Measurements from ENCODE around the gene VAV3. TPM values are rescaled to one million over a fixed set of nuclear protein-coding genes. Genes with fewer than 3 reads are reported as not detected.

The VAV3 gene
- total and polyA plus RNA-seq, 2 of the 8 experiments (the other 6 are each of a cell fraction or from before 2014, with no cell fraction given) = 2.9 to 7.9 TPM

DNA sequence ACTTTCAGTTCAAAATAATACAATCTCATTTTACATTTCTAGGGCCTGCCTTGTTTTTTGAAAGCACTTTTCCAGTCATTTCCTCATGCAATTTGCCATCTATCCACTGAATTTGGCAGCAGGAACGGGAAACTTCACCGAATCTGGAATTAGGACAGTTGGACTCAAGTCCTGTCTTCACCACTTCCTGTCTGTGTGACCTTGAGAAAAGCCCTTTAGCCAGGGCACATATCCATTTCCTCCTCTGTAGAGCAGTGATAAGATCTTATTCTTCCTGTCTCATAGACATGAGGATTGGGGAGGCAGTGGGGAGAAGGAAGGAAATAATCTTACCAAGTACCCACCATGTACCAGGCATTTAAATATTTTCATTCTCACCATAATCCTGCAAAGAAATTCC, 12.0 kb downstream of the VAV3 start (continued):
- TF ChIP-seq, protein P1, sequence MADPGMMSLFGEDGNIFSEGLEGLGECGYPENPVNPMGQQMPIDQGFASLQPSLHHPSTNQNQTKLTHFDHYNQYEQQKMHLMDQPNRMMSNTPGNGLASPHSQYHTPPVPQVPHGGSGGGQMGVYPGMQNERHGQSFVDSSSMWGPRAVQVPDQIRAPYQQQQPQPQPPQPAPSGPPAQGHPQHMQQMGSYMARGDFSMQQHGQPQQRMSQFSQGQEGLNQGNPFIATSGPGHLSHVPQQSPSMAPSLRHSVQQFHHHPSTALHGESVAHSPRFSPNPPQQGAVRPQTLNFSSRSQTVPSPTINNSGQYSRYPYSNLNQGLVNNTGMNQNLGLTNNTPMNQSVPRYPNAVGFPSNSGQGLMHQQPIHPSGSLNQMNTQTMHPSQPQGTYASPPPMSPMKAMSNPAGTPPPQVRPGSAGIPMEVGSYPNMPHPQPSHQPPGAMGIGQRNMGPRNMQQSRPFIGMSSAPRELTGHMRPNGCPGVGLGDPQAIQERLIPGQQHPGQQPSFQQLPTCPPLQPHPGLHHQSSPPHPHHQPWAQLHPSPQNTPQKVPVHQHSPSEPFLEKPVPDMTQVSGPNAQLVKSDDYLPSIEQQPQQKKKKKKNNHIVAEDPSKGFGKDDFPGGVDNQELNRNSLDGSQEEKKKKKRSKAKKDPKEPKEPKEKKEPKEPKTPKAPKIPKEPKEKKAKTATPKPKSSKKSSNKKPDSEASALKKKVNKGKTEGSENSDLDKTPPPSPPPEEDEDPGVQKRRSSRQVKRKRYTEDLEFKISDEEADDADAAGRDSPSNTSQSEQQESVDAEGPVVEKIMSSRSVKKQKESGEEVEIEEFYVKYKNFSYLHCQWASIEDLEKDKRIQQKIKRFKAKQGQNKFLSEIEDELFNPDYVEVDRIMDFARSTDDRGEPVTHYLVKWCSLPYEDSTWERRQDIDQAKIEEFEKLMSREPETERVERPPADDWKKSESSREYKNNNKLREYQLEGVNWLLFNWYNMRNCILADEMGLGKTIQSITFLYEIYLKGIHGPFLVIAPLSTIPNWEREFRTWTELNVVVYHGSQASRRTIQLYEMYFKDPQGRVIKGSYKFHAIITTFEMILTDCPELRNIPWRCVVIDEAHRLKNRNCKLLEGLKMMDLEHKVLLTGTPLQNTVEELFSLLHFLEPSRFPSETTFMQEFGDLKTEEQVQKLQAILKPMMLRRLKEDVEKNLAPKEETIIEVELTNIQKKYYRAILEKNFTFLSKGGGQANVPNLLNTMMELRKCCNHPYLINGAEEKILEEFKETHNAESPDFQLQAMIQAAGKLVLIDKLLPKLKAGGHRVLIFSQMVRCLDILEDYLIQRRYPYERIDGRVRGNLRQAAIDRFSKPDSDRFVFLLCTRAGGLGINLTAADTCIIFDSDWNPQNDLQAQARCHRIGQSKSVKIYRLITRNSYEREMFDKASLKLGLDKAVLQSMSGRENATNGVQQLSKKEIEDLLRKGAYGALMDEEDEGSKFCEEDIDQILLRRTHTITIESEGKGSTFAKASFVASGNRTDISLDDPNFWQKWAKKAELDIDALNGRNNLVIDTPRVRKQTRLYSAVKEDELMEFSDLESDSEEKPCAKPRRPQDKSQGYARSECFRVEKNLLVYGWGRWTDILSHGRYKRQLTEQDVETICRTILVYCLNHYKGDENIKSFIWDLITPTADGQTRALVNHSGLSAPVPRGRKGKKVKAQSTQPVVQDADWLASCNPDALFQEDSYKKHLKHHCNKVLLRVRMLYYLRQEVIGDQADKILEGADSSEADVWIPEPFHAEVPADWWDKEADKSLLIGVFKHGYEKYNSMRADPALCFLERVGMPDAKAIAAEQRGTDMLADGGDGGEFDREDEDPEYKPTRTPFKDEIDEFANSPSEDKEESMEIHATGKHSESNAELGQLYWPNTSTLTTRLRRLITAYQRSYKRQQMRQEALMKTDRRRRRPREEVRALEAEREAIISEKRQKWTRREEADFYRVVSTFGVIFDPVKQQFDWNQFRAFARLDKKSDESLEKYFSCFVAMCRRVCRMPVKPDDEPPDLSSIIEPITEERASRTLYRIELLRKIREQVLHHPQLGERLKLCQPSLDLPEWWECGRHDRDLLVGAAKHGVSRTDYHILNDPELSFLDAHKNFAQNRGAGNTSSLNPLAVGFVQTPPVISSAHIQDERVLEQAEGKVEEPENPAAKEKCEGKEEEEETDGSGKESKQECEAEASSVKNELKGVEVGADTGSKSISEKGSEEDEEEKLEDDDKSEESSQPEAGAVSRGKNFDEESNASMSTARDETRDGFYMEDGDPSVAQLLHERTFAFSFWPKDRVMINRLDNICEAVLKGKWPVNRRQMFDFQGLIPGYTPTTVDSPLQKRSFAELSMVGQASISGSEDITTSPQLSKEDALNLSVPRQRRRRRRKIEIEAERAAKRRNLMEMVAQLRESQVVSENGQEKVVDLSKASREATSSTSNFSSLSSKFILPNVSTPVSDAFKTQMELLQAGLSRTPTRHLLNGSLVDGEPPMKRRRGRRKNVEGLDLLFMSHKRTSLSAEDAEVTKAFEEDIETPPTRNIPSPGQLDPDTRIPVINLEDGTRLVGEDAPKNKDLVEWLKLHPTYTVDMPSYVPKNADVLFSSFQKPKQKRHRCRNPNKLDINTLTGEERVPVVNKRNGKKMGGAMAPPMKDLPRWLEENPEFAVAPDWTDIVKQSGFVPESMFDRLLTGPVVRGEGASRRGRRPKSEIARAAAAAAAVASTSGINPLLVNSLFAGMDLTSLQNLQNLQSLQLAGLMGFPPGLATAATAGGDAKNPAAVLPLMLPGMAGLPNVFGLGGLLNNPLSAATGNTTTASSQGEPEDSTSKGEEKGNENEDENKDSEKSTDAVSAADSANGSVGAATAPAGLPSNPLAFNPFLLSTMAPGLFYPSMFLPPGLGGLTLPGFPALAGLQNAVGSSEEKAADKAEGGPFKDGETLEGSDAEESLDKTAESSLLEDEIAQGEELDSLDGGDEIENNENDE (IDR thresholded peaks at IDR 0.05; ENCODE audit: insufficient replicate concordance, low read length) = no peak
